Neural crest cell (in vitro differentiated cells): ENCODE results near the gene SPATA13. TPM values are rescaled to one million over a fixed set of nuclear protein-coding genes. Genes with fewer than 3 reads are reported as not detected.
A peak's percentile ranks its signal among the peaks of the same experiment; 100 is the strongest.

Source experiments
- DNase-seq: peaks from one replicate; pipeline ENCODE4 v3.0.0; 2021; ENCODE audit warnings: low read depth, mixed read lengths, low spot score
- H3K27ac Mint-ChIP-seq: one replicate; pipeline ENCODE4 v1.8.0; 2021; ENCODE audit warnings: mild to moderate bottlenecking, mixed read lengths; ENCODE audit not compliant: unreplicated experiment
- H3K27me3 Mint-ChIP-seq: 2 replicates; pipeline ENCODE4 v1.8.0; 2021; ENCODE audit warnings: low read depth, mild to moderate bottlenecking, mixed read lengths
- H3K36me3 Mint-ChIP-seq: 2 replicates; pipeline ENCODE4 v1.8.0; 2021; ENCODE audit warnings: low read depth, mild to moderate bottlenecking, mixed read lengths
- H3K4me1 Mint-ChIP-seq: 2 replicates; pipeline ENCODE4 v1.8.0; 2021; ENCODE audit warnings: mixed read lengths
- H3K4me3 Mint-ChIP-seq: one replicate; pipeline ENCODE4 v1.8.0; 2021; ENCODE audit warnings: mild to moderate bottlenecking, mixed read lengths
- H3K9me3 Mint-ChIP-seq: 2 replicates; pipeline ENCODE4 v1.8.0; 2021; ENCODE audit warnings: mixed read lengths
- total RNA-seq: library from RNA; stranded (reverse); gene quantifications from 2 replicates; pipeline ENCODE4 v1.2.1, GENCODE V29; 2021
- TF ChIP-seq, protein P1 (sequence below): fragments of 200-600 bp; sonication (generic); conservative IDR thresholded peaks from 2 replicates; pipeline ENCODE4 v1.5.0; 2021; ENCODE audit warnings: antibody characterized with exemption, mild to moderate bottlenecking

The SPATA13 gene
- total RNA-seq, 1 donor from 2014 or later = 45.8 TPM

DNA sequence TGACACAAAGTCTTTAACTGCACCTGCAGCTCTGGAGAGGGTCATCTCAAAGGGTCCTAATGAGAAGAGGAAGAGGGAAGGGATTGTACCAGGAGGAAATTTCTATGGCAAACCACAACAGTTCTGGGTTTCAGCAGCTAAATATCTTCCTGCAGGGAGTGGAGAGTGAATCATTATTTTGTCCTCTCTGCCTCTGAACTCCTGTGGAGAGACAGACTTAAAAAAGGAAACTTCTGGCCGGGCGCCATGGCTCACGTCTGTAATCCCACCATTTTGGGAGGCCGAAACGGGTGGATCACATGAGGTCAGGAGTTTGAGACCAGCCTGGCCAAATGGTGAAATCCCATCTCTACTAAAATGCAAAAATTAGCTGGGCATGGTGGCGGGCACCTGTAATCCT is 132.0 kb downstream of the SPATA13 start:
- no peak for DNase-seq
- Mint-ChIP-seq H3K4me1 (peaks cover 15% of the 10 kb centered on the region), H3K4me3 (no peak overlapping the region), H3K27ac (no peak overlapping the region), H3K27me3 (no peaks in the 10 kb centered on the region), H3K36me3 (peaks cover 25% of the 10 kb centered on the region), H3K9me3 (no peaks in the 10 kb centered on the region)
- TF ChIP-seq, protein P1, sequence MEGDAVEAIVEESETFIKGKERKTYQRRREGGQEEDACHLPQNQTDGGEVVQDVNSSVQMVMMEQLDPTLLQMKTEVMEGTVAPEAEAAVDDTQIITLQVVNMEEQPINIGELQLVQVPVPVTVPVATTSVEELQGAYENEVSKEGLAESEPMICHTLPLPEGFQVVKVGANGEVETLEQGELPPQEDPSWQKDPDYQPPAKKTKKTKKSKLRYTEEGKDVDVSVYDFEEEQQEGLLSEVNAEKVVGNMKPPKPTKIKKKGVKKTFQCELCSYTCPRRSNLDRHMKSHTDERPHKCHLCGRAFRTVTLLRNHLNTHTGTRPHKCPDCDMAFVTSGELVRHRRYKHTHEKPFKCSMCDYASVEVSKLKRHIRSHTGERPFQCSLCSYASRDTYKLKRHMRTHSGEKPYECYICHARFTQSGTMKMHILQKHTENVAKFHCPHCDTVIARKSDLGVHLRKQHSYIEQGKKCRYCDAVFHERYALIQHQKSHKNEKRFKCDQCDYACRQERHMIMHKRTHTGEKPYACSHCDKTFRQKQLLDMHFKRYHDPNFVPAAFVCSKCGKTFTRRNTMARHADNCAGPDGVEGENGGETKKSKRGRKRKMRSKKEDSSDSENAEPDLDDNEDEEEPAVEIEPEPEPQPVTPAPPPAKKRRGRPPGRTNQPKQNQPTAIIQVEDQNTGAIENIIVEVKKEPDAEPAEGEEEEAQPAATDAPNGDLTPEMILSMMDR = no peak

DNA sequence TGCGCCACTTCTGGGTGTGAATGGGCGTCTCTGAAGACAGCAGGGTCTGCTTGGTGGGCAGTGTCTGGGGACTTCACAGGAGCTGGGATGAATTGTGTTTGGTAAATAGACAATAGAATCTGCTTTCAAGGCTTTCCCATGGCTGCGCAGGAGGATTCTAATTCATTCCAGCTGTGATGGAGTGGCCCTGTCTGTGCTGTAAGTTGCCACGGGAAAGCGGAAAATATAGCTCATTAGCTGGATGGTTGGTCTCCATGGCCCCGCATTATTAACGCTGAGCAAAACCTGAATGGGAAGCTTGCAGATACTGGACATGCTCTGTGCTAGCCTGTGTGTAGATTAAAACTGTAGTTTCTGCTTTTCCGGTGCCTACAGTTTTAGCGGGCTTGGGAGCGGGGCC is 133.2 kb downstream of the SPATA13 start:
- TF ChIP-seq, protein P1 = no peak
- Mint-ChIP-seq H3K4me1 (peaks cover 15% of the 10 kb centered on the region), H3K36me3 (peaks cover 32% of the 10 kb centered on the region), H3K4me3 (peak overlapping the region; percentile 58), H3K27ac (peak overlapping the region; percentile 48), H3K27me3 (no peaks in the 10 kb centered on the region), H3K9me3 (no peaks in the 10 kb centered on the region)
- DNase-seq = no peak

DNA sequence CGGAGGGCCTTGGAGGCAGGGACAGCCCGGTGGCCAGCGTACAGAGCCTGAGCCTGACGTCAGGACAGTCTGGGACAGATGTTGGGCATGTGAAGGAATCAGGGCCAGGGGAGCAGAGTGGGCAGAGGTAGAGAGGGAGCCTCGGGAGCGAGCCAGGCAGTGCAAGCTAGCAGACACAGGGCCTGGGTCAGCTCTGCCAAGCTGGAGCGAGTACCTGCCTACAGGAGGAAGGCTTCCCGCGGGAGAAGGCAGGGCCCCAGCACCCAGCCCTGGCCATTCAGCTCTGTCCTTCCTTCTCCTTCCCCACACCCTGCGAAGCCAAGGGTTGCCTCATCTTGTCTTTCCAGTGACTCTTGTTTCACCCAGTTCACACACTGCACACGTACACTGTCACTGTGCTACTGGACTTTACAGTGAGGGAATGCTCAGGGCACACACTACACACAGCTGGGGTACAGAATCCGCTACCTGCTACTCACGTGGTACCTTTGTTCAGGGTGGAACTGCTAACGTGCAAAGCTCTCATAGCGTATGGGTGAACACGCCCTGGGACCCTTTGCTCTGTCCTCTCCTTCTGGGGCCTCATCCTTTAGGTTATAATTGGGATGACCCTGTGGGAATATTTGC is 139.1 kb downstream of the SPATA13 start:
- H3K36me3 Mint-ChIP-seq = peaks cover 17% of the 10 kb centered on the region
- DNase-seq = no peak
- H3K4me3 Mint-ChIP-seq = no peak overlapping the region
- no peak overlapping the region for H3K27ac Mint-ChIP-seq
- H3K9me3 Mint-ChIP-seq = no peaks in the 10 kb centered on the region
- TF ChIP-seq, protein P1 = no peak
- H3K4me1 Mint-ChIP-seq = no peaks in the 10 kb centered on the region
- no peaks in the 10 kb centered on the region for H3K27me3 Mint-ChIP-seq

DNA sequence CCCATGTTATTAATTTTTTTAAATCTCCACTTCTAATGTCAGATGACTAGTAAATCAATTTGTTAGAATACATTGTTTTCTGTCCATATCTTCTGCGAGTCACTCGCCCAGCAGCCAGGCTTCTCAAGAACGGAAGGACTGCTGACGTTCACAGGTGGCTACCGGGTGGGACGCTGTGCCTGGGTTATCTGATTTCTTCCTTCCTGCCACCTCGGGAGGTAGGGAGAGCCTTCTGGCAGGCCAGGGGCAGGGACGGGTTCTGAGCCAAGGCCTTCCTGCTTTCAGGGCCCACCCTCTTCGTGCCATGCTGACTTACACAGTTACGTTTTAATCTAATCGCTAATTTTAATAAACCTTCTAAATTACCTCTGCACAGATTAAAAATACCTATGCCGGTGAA is 140.9 kb downstream of the SPATA13 start:
- Mint-ChIP-seq H3K27ac (no peak overlapping the region), H3K27me3 (no peaks in the 10 kb centered on the region), H3K9me3 (no peaks in the 10 kb centered on the region), H3K36me3 (peaks cover 15% of the 10 kb centered on the region), H3K4me1 (no peaks in the 10 kb centered on the region), H3K4me3 (no peak overlapping the region)
- TF ChIP-seq, protein P1 = no peak
- DNase-seq = no peak

GRCh38 chr13:24301911-24302310 is 141.4 kb downstream of the SPATA13 start:
- TF ChIP-seq, protein P1 = no peak
- Mint-ChIP-seq H3K27me3 (no peaks in the 10 kb centered on the region), H3K4me1 (no peaks in the 10 kb centered on the region), H3K36me3 (peaks cover 13% of the 10 kb centered on the region), H3K27ac (no peak overlapping the region), H3K4me3 (no peak overlapping the region), H3K9me3 (no peaks in the 10 kb centered on the region)
- DNase-seq = no peak
